Sigmoid colon (tissue), 4 donors: Measurements from ENCODE around the gene PDZD8.

Experiments used
- CTCF ChIP-seq, 4 experiments: fragments of 450-650 bp in 3 of 4; fragments of 200-600 bp in 1 of 4; IDR thresholded peaks; one replicate each; pipeline ENCODE4 v1.5.1; 2016 to 2019; ENCODE audit warnings: antibody characterized with exemption in 4 of 4, mild to moderate bottlenecking in 3 of 4, moderate library complexity in 2 of 4
- POLR2AphosphoS5 ChIP-seq, 4 donors: sonication (generic); formaldehyde crosslinking; IDR thresholded peaks; one replicate each; pipeline ENCODE4 v1.6.1; 2017; ENCODE audit warnings: antibody characterized with exemption in 4 of 4

DNA sequence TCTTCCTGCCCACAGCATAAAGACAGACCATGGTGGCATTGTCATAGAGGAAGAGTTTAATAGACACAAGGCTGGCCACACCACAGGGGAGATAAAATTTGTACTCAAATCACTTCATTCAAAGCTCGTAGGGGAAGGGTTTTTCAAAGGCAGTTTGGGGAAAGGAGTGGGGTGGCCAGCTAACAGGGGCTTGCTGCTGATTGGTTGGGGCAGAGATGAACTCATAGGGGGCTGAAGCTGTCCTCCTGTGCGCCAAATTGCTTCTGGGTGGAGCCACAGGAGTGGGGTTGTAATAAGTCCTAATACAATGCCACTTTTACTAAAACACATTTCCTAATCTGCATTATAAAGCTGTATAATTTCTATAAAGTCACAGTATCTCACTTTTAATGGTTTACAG lies 22.5 kb downstream of the PDZD8 start:
- TF ChIP-seq POLR2AphosphoS5 (IDR thresholded peaks at IDR 0.05) (no peak), CTCF (IDR thresholded peaks at IDR 0.05) (no peak)
